LNCaP clone FGC (cell line): ENCODE measurements around the gene FBXL4.
A peak's percentile ranks its signal among the peaks of the same experiment; 100 is the strongest.

Experiments
- DNase-seq: peaks from one replicate; pipeline ENCODE4 v3.0.0-alpha.2; 2011; ENCODE audit warnings: low read depth
- H3K4me3 ChIP-seq: 2 replicates; pipeline ENCODE4 v1.5.1; 2011; ENCODE audit warnings: mild to moderate bottlenecking, low read depth, low read length, control low read depth
- CTCF ChIP-seq: IDR thresholded peaks from 2 replicates; pipeline ENCODE4 v1.5.1; 2012; ENCODE audit warnings: mild to moderate bottlenecking; ENCODE audit not compliant: control insufficient read depth, insufficient read depth; ENCODE audit errors: extremely low read depth

The FBXL4 gene

GRCh38 chr6:98836025-98836961 is 111.5 kb downstream of the FBXL4 start:
- H3K4me3 ChIP-seq, result no peak overlapping the region
- DNase-seq, result no peak
- TF ChIP-seq CTCF, result no peak

- TF ChIP-seq CTCF, result no peak
- H3K4me3 ChIP-seq, result no peak overlapping the region
- no peak for DNase-seq
Observed at GRCh38 chr6:98835149-98836024, 112.4 kb downstream of the FBXL4 start.

GRCh38 chr6:98834060-98835031 is 113.4 kb downstream of the FBXL4 start, which contains the start of gene POU3F2:
POU3F2 (plus strand) TSS chr6:98834574; CDS start chr6:98834874, 300 bp downstream.
- no peak for TF ChIP-seq CTCF
- peak; percentile 39 for DNase-seq
- H3K4me3 ChIP-seq, result peak within 1 kb of the TSS; percentile 33

- no peak for TF ChIP-seq CTCF
- DNase-seq, result no peak
- no peak overlapping the region; the same call in 1 of the 2 replicates for H3K4me3 ChIP-seq
Observed at GRCh38 chr6:98833307-98834059, 114.3 kb downstream of the FBXL4 start.

- no peak for TF ChIP-seq CTCF
- H3K4me3 ChIP-seq, result no peak overlapping the region
- DNase-seq, result no peak
Observed at GRCh38 chr6:98833057-98833306, 114.8 kb downstream of the FBXL4 start.
